Mesenteric fat pad (tissue), 1 donor: ENCODE data around the gene TMEM117. TPM values are rescaled to one million over a fixed set of nuclear protein-coding genes. Genes with fewer than 3 reads are reported as not detected.

Source experiments
- DNase-seq: peaks from one replicate; pipeline ENCODE4 v3.0.0-alpha.2; 2020; ENCODE audit warnings: low spot score
- total RNA-seq: library from RNA; stranded (reverse); fragmentation: NEBNext Ultra II Directional; extraction: Animal tissue kit (Norgen Biotek cat#: 25700); gene quantifications from one replicate; pipeline ENCODE4 v1.2.1, GENCODE V29; 2021
- donor health status: DM: yes; HTN: yes; CAD: no.

TMEM117 gene
- total RNA-seq, 1 donor from 2014 or later = 7.7 TPM

DNA sequence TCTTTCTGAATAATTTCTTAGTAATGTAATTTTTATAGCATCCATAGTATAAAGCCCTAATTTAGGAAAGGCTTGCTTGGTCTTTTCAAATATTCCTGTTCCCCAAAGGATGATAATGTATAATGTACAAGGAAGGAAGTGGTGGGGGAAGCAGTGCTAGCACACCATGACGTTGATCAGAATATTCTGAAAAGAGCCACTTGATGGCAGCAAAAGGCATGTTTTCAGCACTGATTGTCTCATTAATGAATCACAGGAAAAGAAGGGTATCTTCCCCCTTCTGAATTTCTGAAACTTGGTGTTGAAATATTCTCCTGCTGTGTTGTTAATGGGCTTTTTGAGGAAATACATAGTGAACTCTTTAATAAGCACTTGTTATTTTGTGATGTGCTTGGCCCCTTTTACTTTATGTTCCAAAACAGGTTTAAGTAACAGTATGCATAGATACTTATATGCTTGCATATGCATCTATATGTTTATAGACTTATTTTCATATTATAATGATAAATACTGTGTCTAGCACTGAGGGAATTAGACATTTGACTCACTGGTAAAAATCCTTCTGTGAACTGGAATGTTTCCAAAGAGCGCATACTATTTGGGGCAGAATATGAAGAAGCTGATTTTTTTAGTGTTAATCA is 122.0 kb downstream of the TMEM117 start:
- DNase-seq = no peak

DNA sequence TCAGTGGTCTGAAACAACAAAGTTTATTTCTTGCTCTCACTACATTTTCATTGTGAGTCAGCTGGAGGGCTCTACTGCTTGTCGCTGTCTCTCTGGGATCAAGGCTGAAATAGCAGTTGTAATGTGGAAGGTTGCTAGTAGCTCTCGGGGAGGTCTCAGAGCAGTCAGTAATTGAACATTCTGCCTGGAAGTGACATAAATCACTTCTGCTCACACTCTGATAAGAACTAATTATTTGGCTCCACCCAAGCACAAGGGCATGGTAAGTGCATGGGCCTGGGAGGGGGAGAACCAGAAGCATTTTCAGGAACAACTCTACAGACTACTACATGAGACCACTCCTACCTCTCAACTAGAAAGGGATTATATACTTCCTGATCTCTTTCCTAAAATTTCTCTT is 128.2 kb downstream of the TMEM117 start:
- DNase-seq = no peak

DNA sequence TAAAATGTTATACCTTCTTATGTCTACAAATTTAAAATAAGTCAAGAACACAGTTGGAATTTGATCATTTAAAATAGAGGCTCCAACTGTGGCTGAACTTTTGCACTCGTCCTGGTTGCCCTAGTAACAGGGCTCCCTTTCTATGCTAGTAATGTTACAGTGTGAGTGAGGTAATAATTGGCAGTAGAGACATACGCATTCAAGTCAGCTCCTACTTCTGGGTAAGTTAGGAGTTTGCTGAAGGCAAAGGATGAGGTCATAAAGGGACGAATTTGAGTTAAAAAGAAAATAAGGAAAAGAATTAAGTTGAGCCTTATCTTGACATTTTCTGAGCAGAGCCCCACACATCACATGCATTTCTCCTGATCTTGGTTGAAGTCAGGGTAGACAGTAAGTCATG is 129.1 kb downstream of the TMEM117 start:
- no peak for DNase-seq

DNA sequence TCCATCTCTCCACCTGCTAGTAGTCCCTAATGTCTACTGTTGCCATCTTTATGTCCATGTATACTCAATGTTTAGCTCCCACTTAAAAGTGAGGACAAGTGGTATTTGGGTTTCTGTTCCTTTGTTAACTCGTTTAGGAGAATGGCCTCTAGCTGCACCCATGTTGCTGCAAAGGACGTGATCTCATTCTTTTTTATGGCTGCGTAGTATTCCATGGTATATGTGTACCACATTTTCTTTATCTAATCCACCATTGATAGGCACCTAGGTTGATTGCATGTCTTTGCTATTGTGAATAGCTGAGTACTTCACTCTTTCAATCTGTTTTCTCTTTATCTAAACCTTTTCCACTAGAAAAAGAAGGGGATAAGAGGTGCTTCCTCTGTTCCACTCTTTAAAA is 130.0 kb downstream of the TMEM117 start:
- no peak for DNase-seq

DNA sequence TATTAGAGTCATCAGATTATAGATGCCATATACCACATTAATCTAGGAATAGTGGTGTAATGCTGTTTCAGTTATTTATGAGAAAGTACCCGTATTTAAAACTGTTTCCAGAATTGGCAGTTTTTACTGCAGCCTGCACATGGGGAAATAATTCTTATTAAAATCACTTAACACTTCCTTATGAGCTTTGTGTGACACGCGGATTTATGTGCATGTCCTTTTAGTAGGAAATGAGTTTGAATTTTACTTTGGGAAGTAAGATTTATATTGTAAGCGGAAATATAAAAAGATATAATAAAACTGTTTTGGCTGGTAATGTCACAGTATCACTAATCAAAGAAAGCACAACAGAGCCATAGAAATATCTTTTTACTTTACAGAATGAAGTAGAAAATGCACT is 132.9 kb downstream of the TMEM117 start:
- DNase-seq = no peak

DNA sequence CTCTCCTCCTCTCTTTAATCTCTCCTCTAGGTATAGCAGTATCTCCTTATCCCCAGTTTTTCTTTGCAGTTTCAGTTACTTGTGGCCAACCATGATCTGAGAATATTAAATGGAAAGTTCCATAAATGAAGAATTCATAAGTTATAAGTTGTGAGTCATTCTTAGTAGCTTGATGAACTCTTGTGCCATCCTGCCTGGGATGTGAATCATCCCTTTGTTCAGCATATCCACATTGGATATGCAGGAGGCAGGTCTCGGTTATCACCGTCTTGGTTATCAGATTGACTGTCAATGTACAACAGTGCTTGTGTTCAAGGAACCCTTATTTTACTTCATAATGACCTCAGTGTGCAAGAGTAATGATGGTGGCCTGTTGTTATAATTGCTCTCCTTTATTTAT is 134.0 kb downstream of the TMEM117 start:
- no peak for DNase-seq

DNA sequence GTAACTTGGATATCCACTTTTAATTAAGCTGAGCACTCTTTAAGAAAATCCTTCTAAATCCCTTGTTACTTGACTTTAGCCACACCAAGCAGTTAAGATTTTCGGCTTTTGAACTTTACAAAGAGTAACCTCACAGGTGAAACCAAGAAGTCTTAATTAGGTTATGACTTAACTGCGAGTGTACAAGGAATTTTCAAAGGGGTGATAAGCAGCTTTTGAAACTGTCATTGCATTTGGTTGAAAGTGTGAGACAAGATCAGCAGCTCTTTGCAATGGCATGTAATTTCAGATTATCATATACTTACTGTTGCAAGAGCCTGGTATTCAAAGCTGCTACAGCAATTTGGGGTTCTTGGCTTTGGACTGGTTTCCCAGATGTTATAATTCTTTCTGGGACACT is 137.5 kb downstream of the TMEM117 start:
- no peak for DNase-seq

DNA sequence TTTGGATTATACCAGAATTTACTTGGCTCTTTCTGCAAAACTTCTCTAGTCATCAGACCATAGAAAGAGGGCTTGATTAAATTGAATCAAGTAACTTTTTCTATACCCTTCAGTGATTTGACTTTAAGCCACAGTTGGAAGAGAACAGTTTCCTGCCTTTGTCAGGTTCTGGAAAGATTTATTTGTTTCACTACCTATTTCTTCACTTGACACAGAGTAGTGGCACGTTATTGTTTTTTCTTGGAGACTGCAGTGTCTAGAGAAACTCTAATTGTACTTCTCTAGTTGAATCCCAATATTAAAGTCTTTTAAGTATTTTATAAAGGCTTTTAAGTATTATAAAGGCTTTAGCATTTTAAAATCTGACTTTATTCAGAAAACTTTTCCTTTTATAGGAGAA is 138.1 kb downstream of the TMEM117 start:
- DNase-seq = no peak

DNA sequence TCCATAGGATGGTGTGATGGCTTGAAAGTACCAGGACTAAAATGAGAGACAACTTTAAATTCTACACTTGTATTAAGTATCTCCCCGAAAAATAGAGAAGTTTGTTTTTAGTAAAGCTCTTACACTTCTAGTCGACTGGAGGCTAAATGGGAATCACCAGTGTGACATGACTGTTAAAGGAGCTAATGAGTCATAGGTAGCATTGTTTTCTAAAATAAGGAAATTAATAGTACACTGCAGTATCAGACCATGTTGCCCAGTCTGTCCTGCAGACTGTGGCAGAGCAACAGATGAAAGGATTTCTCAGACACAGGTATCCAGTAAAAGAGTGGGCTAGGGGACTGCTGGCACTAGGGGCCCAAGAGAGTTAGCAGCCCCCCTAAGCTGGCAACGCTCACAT is 140.1 kb downstream of the TMEM117 start:
- DNase-seq = no peak

DNA sequence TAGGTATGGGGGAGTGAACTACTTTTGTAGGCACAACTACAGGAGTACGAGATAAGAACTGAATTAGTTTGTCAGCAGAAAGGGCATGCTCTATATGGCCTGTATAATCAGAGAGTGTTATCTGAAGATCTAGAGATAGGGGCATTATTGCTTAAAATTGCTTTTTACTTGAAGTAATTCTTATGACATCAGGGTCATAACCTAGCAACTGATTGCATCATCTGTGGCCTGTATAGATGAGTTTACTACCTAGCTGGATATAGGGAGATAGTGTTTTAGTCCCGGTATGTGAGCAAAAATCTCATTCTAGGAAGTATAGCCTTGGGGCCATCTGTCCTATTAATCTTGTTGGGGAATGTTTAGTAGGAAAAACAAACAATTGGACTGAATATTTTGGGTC is 142.7 kb downstream of the TMEM117 start:
- DNase-seq = no peak

DNA sequence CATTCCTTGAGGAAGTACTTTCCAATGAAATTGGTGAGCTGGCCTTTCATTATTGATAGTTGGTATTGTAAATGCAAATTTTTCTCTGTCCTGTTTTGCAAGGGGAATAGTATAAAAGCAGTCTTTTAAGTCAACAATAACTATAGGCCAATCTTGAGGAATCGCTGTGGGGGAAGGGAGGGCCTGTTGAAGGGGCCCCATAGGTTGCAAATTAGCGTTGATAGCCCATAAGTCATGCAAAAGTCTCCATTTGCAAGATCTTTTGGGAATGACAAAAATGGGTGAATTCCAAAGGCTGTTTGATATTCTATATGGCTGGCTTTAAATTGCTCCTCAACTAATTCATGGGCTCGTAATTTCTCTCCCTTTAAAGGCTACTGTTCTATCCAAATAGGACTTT is 143.6 kb downstream of the TMEM117 start:
- no peak for DNase-seq

DNA sequence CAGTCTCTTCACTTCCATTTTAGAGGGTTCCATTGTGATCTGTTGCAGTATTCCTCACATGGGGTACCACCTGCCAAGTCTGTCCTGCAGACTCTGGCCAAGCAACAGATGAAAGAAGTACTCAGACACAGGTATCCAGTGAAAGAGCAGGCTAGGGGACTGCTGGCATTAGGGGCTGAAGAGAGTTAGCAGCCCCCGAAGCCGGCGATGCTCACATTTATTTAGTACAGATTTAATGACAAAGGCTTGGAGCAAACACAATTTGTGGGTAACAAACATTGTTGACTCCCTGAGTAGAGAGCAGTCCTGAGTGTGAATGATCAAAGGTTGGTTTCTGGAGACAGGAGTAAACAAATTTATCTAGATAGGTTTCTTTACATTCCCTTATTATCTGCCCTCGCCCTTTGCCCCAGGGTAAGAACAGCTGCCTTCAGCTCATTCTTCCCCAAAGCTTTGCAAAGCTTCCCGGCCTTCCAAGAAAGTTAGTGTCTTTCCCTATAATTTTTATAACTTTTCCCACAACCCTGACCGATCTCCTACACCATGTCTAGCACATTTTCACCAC is 144.8 kb downstream of the TMEM117 start:
- no peak for DNase-seq

DNA sequence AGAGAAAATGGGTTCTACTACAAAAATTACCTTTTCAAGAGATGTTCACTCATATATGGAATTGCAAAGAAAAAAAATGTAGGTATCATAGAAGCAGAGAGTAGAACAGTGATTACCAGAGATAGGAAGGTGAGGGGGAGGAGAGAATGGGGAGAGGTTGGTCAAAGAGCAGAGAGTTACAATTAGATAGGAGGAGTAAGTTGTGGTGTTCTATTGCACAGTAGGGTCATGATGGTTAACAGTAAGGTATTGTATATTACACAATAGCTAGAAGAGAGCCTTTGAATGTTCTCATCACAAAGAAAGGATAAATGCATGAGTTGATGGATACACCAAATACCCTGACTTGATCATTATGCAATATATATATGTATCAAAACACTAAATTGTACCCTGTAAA is 145.8 kb downstream of the TMEM117 start:
- no peak for DNase-seq

DNA sequence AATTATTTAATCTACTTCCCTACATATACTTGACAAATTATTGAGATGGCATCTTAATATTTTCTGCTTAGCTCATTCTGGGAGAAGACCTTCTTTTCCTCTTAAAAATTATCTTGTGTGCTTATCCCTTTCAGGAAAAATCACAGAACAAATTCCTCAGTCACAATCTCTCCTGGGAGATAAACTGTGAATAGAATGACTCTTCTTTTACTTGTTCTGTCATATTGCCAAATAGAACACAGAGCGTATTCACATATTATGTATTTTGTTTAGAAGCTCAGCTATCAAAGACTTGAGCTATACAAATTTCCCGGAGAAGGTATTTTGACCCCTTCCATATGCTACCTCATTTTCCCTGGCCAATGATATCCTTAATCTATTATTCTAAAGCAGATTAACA is 146.7 kb downstream of the TMEM117 start:
- no peak for DNase-seq

DNA sequence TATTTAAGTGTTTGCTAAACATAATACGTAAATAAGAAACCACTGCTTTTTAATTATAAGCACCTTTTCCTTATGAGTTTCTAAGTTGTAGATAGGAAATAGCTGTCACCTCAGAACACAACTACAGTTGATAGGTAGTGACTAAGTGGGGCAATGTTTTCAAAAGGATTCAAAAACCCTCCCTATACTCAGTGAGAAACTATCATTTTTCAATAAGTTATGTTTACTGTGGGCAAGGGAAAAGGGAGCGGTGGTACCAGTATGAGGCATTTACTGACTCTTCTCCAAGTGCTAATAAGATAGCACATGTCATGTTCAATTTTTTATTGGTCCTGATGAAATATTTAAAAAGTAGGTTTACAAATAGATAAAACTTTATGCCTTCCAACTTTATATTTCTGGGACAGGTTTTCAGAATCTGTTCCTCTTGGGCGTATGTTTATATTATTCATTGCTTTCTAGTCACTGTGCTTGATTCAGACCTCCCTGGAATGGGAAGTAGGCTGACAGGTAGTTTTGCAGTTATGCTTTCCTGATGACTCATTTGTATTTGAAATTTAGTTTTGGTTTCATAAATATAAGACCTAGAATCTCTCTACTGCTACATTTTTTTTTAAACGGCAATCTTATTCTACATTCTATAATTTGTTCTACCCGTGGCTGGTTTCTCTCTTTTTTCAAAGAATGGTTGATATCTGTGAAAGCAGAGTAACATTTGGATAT is 153.1 kb downstream of the TMEM117 start:
- no peak for DNase-seq

DNA sequence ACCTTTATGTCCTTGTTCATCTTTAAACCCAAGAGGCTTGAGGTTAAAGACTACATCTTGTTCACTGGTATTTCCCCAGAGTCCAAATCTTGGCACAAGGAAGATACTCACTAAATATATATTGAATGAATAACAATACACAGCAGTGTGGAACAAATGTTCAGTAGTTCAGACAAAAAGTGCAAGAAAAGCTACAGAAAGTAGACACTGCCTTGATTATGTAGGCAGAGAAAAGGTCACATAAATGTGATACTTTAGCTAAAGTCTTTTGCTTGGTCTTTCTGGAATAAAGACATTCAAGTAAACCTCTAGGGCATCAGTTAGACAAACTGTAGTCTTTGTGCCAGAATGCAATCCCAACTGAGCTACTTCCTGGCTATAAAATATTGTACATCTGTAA is 157.0 kb downstream of the TMEM117 start:
- no peak for DNase-seq

DNA sequence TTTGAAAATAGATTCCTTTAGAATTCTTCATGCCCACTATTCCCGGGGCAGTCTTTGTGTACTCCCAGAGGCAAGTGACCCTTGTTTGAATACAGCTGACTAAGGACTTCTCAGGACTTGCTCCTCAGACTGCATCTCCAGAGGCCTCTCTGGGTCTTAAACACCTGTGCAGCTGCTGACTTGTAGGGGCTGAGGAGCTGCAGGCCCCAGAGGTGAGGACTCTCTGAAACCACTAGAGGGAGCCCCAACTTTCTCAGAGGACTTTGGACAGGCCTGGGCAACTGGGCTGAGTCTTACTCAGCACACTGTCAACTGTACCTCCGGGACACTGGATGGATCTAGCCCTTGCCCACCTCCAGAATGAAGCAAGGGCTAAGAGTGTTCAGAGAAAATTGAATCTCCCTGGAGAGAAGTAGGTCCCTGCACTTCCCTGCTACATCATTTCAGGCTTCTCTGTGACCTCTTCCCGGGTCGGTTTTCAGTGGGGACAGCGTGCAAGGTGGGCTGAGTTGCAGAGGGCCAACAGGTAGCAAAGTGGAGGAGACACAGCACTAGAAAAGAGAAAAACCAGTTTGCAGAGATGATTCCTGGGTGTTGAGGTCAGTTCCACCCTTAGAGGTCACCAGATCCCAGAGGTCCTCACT is 164.6 kb downstream of the TMEM117 start:
- no peak for DNase-seq

DNA sequence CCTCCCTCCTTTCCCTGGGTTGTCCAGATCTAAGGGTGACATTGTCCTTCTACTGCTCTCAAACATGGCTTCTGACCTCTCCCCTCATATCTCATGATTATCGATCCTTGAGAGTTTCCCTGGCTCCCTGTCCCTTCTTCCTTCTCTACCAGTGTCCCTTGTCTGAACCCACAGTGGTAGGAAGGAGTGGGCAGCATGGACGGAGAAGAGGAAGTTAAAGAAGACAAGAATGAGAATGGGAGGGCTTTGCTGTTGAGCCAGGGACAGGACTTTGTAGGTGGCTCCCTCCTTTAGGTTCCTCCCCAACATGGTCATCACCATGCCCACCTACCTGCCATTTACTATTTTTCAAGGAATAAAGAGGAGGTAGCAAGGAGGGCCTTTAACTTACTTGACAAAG is 166.7 kb downstream of the TMEM117 start:
- DNase-seq = no peak

DNA sequence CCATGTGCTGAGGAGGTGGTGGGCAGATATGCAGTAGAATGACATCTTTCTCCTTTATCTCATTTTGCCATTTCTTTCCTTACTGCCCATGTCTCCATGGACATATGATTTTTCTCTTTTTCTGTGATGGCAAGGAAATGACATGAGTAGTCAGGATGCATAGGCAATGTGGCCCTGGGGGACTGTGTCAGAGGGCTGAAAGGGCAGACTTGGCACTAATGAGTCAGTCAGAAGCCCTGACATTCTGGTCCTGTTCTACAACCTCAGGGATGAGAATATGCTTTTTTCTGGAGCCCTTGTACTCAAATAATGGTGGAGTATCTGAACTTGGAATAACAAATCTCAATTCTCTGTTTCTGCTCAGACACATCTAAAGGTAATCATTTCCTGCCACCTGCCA is 167.8 kb downstream of the TMEM117 start:
- DNase-seq = no peak

DNA sequence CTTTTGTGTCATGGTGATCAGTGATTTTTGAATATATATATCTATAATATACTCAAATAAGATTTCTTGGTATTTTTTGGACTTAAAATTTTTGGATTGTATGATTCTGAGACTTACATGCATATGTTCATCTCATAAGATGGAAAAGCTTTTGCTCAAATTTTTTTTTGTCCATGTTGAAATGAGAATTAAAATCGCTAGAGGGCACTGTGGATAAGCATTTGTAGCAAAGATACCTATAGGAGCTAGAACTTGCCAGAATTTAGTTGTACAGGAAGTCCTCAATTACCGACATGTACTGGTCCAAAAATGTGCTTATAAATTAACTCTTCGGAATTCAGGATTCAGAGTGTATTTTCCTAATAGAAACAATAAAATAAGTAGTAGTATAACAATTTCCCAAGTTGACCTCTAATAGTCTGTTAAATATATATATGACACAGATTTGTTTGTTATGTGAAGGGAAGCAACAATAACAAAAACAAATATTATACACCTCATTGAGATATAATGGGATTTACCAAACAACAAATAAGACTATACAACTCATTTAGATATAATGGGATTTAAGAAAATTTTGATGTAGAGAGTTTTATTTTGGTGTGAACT is 179.6 kb downstream of the TMEM117 start:
- DNase-seq = no peak

DNA sequence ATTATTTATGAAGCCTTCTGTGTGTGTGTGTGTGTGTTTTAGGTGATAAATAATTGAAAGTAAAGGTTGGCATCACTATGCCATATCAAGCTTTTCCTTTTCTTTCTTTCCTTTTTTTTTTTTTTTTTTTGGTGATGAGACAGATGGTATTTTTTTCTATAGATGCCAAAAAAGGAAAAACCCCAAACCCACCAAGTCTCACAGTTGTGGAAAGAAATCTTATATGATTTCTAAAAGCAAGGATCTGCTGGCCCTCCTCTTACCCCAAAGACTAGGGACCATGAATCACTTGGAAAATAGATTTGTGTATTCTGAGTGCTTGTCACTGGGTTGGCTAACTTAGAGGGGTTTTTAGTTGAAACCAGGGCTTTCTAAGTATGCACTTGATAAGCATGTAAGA is 181.3 kb downstream of the TMEM117 start:
- DNase-seq = no peak

DNA sequence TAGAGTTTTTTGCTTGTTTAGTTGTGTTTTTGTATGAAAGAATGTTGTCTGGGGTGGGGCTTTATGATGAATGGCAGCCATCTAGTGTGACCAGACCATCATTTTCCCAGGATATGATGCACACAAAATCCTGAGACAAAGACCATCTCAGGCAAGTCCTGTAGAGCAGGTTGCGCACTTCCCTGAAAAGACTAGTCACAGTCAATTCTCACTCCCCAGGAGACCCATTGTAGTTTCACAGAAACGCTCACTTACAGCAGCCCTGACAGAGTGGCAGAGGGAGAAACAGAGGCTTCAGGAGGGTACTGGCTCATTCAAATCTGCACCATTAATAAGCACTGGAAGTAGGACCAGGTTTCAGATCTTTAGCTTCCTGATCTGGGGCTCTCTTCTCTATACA is 183.2 kb downstream of the TMEM117 start:
- no peak for DNase-seq
